HCT116 (cell line): ENCODE measurements around the gene CLCN1. TPM values are rescaled to one million over a fixed set of nuclear protein-coding genes. Genes with fewer than 3 reads are reported as not detected.

Experiments used
- ATAC-seq: fragments of 200-7000 bp; cut with Tn5 transposase; 2 replicates; pipeline ENCODE4 v1.9.1; 2020; ENCODE audit warnings: mild to moderate bottlenecking, moderate library complexity
- BruUV-seq: library from RNA; stranded (reverse); fragments of 400-500 nt; replicated peaks from 2 replicates; lab custom pipeline; 2021; lab: Mats Ljungman, UMichigan
- CTCF ChIA-PET: fragments of 300-600 bp; sonication (Branson Sonifier 250); formaldehyde crosslinking; loops from one replicate; lab custom pipeline; 2021; ENCODE audit warnings: antibody characterized with exemption; lab: Charles Lee
- POLR2A ChIA-PET: fragments of 300-600, 350-600 bp; sonication (Branson Sonifier 250); formaldehyde crosslinking; loops from one replicate; lab custom pipeline; 2021; ENCODE audit warnings: antibody characterized with exemption; lab: Charles Lee
- RAD21 ChIA-PET, 2 experiments: fragments of 300-600 bp; sonication (Branson Sonifier 250); formaldehyde crosslinking; loops; one replicate each; lab custom pipeline; 2023; ENCODE audit warnings: low total read pairs in 2 of 2; ENCODE audit not compliant: uncharacterized antibody in 2 of 2, unreplicated experiment in 2 of 2, low non-redundant PET in 1 of 2; lab: Charles Lee
- DNase-seq: peaks from one replicate; pipeline ENCODE4 v3.0.0-alpha.2; 2010; ENCODE audit warnings: low read depth, low spot score
- H2AFZ ChIP-seq: fragments of 200-600 bp; shearing (Covaris generic), sonication (generic); 2 replicates; pipeline ENCODE4 v1.6.1; 2017; ENCODE audit warnings: low read depth, mixed run types, mixed read lengths, antibody characterized with exemption, low read length; ENCODE audit not compliant: poor library complexity, severe bottlenecking
- H3K27ac ChIP-seq: 2 replicates; pipeline ENCODE4 v1.5.1; 2012; ENCODE audit warnings: low read depth, low read length
- H3K27me3 ChIP-seq: fragments of 200-600 bp; sonication (generic); 2 replicates; pipeline ENCODE4 v1.6.1; 2016; ENCODE audit warnings: mixed run types, low read length, mixed read lengths; ENCODE audit not compliant: insufficient read depth
- H3K36me3 ChIP-seq, 2 experiments: fragments of 200-500 bp in 1 of 2; fragments of 200-600 bp in 1 of 2; sonication (Bioruptor generic) in 1 of 2; sonication (generic) in 1 of 2; 2 replicates each; pipeline versions ENCODE4 v1.5.1 to v1.6.1; 2014 to 2016; ENCODE audit warnings: low read length in 2 of 2, inconsistent platforms in 1 of 2, mixed read lengths in 1 of 2, mixed run types in 1 of 2; ENCODE audit not compliant: insufficient read depth in 2 of 2, control insufficient read depth in 1 of 2
- H3K4me1 ChIP-seq, 2 experiments: fragments of 200-600 bp in 1 of 2; sonication (generic) in 1 of 2; 2 replicates each; pipeline versions ENCODE4 v1.5.1 to v1.6.1; 2012 to 2017; ENCODE audit warnings: low read length in 2 of 2, inconsistent platforms in 1 of 2, mild to moderate bottlenecking in 1 of 2, mixed read lengths in 1 of 2, mixed run types in 1 of 2, moderate library complexity in 1 of 2; ENCODE audit not compliant: insufficient read depth in 2 of 2, control insufficient read depth in 1 of 2
- H3K4me2 ChIP-seq: fragments of 200-600 bp; sonication (generic); 2 replicates; pipeline ENCODE4 v1.6.1; 2017; ENCODE audit warnings: mixed run types, low read length, mixed read lengths
- H3K4me3 ChIP-seq, 2 experiments: fragments of 200-600 bp in 1 of 2; sonication (generic) in 1 of 2; replicated peaks in 1 of 2; 2 replicates each; pipeline ENCODE4 v1.5.1; 2011 to 2016; ENCODE audit warnings: low read length in 2 of 2, control low read depth in 1 of 2, low read depth in 1 of 2, mild to moderate bottlenecking in 1 of 2, mixed read lengths in 1 of 2, mixed run types in 1 of 2
- H3K79me2 ChIP-seq: fragments of 200-600 bp; sonication (generic); 2 replicates; pipeline ENCODE4 v1.6.1; 2017; ENCODE audit warnings: mild to moderate bottlenecking, mixed run types, low read length, moderate library complexity, mixed read lengths; ENCODE audit not compliant: insufficient read depth
- H3K9ac ChIP-seq: fragments of 200-600 bp; sonication (generic); 2 replicates; pipeline ENCODE4 v1.6.1; 2016; ENCODE audit warnings: low read length, mixed read lengths
- H3K9me2 ChIP-seq: fragments of 200-600 bp; sonication (generic), shearing (Covaris generic); 2 replicates; pipeline ENCODE4 v1.6.1; 2017; ENCODE audit warnings: mixed run types, mild to moderate bottlenecking, moderate library complexity; ENCODE audit not compliant: insufficient read depth
- H3K9me3 ChIP-seq, 2 experiments: fragments of 200-500 bp in 1 of 2; fragments of 200-600 bp in 1 of 2; sonication (Bioruptor generic) in 1 of 2; sonication (generic) in 1 of 2; 2 replicates each; pipeline ENCODE4 v1.6.1; 2014 to 2017; ENCODE audit warnings: low read length in 2 of 2, mixed read lengths in 2 of 2, inconsistent platforms in 1 of 2, low read depth in 1 of 2, mild to moderate bottlenecking in 1 of 2, mixed run types in 1 of 2, moderate library complexity in 1 of 2; ENCODE audit not compliant: control insufficient read depth in 1 of 2, insufficient read depth in 1 of 2
- H4K20me1 ChIP-seq: fragments of 200-600 bp; sonication (generic), shearing (Covaris generic); 2 replicates; pipeline ENCODE4 v1.6.1; 2017; ENCODE audit warnings: mixed run types, mild to moderate bottlenecking, moderate library complexity; ENCODE audit not compliant: insufficient read depth
- CEBPB ChIP-seq: IDR thresholded peaks from 2 replicates; pipeline ENCODE4 v1.6.1; 2012; ENCODE audit warnings: low read depth
- EGR1 ChIP-seq: IDR thresholded peaks from 2 replicates; pipeline ENCODE4 v1.6.1; 2012; ENCODE audit warnings: low read depth
- ELF1 ChIP-seq: IDR thresholded peaks from 2 replicates; pipeline ENCODE4 v1.6.1; 2012; ENCODE audit warnings: low read depth, borderline replicate concordance
- EZH2 ChIP-seq: fragments of 200-600 bp; sonication (generic); IDR thresholded peaks from 2 replicates; pipeline ENCODE4 v1.6.1; 2017; ENCODE audit warnings: antibody characterized with exemption, mixed run types
- EZH2phosphoT487 ChIP-seq: fragments of 200-600 bp; IDR thresholded peaks from 2 replicates; pipeline ENCODE4 v1.6.1; 2018; ENCODE audit warnings: antibody characterized with exemption, borderline replicate concordance
- POLR2A ChIP-seq: IDR thresholded peaks from 2 replicates; pipeline ENCODE4 v1.7.0; 2011; ENCODE audit warnings: borderline replicate concordance; ENCODE audit not compliant: insufficient read depth, insufficient read length; ENCODE audit errors: extremely low read depth
- RAD21 ChIP-seq: IDR thresholded peaks from 2 replicates; pipeline ENCODE4 v1.6.1; 2012; ENCODE audit warnings: low read depth, mild to moderate bottlenecking
- SIN3A ChIP-seq: IDR thresholded peaks from 2 replicates; pipeline ENCODE4 v1.6.1; 2012; ENCODE audit warnings: low read depth
- SP1 ChIP-seq: IDR thresholded peaks from 2 replicates; pipeline ENCODE4 v1.6.1; 2012; ENCODE audit warnings: low read depth
- SRF ChIP-seq: IDR thresholded peaks from 2 replicates; pipeline ENCODE4 v1.6.1; 2012; ENCODE audit warnings: low read depth
- ZFX ChIP-seq: fragments of 450-650 bp; IDR thresholded peaks from 2 replicates; pipeline ENCODE4 v1.6.1; 2017
- ZNF274 ChIP-seq: fragments of 200-500 bp; sonication (Bioruptor generic); IDR thresholded peaks from 2 replicates; pipeline ENCODE4 v1.6.1; 2014; ENCODE audit warnings: mild to moderate bottlenecking, low read depth, low read length, inconsistent platforms
- intact Hi-C: fragments of 100-400 bp; cut with micrococcal nuclease; formaldehyde crosslinking; loops from 2 replicates; pipeline ENCODE4 v1.10.0; 2022
- total RNA-seq: library from RNA; stranded (reverse); gene quantifications from one replicate; pipeline ENCODE4 v1.2.1, GENCODE V29; 2021; ENCODE audit not compliant: unreplicated experiment
- TF ChIP-seq, protein P1 (sequence below): IDR thresholded peaks from 2 replicates; pipeline ENCODE4 v1.6.1; 2011; ENCODE audit warnings: mild to moderate bottlenecking, low read length, moderate library complexity; ENCODE audit not compliant: insufficient replicate concordance; ENCODE audit errors: extremely low read depth
- TF ChIP-seq, protein P2 (sequence below): IDR thresholded peaks from 2 replicates; pipeline ENCODE4 v1.6.1; 2012; ENCODE audit warnings: low read depth

Gene CLCN1
- total RNA-seq, 1 experiment from 2014 or later = 0.47 TPM

DNA sequence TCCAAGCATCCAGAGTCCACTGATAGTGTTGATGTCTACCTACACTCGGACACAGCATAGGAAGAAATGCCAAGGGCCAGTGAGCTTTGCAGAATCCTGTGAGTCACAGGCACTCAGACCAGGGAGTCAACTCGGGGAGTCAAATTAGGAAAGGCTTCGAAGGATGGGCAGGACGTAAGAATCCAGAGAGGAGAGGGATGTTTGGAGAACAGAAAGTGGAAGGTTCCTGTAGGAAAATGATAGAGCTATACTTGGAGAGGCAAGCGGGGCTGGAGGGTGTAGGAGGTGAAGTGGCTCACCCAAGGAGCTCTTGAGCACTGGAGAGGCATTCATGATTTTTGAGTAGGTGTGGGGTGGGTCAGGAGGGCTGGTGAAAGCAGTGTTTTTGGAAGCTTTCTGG is 68.2 kb downstream of the CLCN1 start:
- no peaks in the 10 kb centered on the region for H3K9me3 ChIP-seq
- H3K27me3 ChIP-seq = no peaks in the 10 kb centered on the region
- H3K9ac ChIP-seq = no peak overlapping the region
- ChIA-PET RAD21 (no interaction called here), POLR2A (no interaction called here), CTCF (no interaction called here)
- H3K4me2 ChIP-seq = no peak overlapping the region
- intact Hi-C loops = no loop called here
- no peak overlapping the region for H3K4me3 ChIP-seq
- no peak for ATAC-seq
- H3K9me2 ChIP-seq = no peaks in the 10 kb centered on the region
- no peaks in the 10 kb centered on the region for H4K20me1 ChIP-seq
- no peak overlapping the region for H2AFZ ChIP-seq
- no peak for TF ChIP-seq ELF1
- H3K27ac ChIP-seq = no peak overlapping the region
- no peak for DNase-seq
- peaks cover 10 to 21% of the 10 kb centered on the region in 2 experiments for H3K4me1 ChIP-seq
- H3K36me3 ChIP-seq = peaks cover 5 to 27% of the 10 kb centered on the region in 2 experiments; a peak in 3 of 4 replicates
- no TSS peak for BruUV-seq
- peaks cover 77% of the 10 kb centered on the region for H3K79me2 ChIP-seq

DNA sequence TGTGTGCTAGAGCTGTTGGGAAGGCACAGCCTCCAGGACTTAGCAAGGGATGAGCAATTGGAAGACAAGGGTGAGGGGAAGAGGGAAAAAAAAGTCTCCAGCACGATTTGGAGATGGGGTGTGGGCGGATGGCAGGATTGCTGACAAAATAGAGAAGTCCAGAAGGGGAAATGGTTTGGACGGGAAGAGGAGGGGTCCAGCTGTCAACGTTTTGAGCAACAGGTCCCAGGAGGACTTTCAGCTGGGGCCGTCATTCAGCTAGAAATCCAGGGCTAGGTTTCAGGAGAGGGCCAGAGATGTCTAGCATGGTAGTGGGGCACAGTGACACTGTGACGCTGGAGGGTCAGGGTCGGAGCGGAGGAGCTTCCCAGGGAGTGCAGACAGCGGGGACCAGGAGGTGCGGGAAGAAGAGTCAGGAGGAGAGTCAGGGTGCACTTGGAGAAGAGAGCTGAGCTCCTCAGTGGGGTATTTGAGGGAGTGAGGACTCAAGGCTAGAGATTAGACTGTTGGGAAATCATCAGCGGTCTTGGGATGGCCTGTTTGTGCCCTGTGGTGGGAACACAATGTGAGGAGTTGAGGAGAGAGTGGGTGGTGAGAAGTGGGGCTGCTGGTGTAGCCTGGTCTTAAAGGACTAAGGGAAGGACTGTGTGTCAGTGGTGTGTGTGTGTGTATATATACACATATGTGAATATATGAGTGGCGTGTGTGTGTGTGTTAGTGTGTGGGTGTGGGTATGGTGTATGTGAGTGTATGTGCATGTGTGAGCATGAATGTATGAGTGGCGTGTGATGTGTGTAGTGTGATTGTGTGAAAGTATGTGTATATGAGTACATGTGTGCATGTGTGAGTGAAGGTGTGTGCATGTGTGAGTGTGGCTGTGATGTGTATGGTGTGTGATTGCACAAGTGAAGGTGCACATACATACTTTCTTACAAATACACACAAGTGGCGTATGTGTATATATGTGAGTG is 69.0 kb downstream of the CLCN1 start:
- Histone ChIP-seq H3K36me3 (peaks cover 9 to 33% of the 10 kb centered on the region in 2 experiments; a peak in 3 of 4 replicates), H3K79me2 (peaks cover 72% of the 10 kb centered on the region), H3K4me1 (peaks cover 2 to 13% of the 10 kb centered on the region in 2 experiments), H3K27me3 (no peaks in the 10 kb centered on the region), H4K20me1 (no peaks in the 10 kb centered on the region), H3K9ac (no peak overlapping the region), H3K9me2 (no peaks in the 10 kb centered on the region), H3K9me3 (no peaks in the 10 kb centered on the region), H3K27ac (no peak overlapping the region), H3K4me3 (no peak overlapping the region), H2AFZ (no peak overlapping the region), H3K4me2 (no peak overlapping the region)
- intact Hi-C loops = no loop called here
- RAD21 ChIA-PET = no interaction called here
- no TSS peak for BruUV-seq
- no peak for ATAC-seq
- POLR2A ChIA-PET = no interaction called here
- CTCF ChIA-PET = no interaction called here
- DNase-seq = no peak
- TF ChIP-seq, protein P1, sequence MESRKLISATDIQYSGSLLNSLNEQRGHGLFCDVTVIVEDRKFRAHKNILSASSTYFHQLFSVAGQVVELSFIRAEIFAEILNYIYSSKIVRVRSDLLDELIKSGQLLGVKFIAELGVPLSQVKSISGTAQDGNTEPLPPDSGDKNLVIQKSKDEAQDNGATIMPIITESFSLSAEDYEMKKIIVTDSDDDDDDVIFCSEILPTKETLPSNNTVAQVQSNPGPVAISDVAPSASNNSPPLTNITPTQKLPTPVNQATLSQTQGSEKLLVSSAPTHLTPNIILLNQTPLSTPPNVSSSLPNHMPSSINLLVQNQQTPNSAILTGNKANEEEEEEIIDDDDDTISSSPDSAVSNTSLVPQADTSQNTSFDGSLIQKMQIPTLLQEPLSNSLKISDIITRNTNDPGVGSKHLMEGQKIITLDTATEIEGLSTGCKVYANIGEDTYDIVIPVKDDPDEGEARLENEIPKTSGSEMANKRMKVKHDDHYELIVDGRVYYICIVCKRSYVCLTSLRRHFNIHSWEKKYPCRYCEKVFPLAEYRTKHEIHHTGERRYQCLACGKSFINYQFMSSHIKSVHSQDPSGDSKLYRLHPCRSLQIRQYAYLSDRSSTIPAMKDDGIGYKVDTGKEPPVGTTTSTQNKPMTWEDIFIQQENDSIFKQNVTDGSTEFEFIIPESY = no peak
- TF ChIP-seq, protein P2, sequence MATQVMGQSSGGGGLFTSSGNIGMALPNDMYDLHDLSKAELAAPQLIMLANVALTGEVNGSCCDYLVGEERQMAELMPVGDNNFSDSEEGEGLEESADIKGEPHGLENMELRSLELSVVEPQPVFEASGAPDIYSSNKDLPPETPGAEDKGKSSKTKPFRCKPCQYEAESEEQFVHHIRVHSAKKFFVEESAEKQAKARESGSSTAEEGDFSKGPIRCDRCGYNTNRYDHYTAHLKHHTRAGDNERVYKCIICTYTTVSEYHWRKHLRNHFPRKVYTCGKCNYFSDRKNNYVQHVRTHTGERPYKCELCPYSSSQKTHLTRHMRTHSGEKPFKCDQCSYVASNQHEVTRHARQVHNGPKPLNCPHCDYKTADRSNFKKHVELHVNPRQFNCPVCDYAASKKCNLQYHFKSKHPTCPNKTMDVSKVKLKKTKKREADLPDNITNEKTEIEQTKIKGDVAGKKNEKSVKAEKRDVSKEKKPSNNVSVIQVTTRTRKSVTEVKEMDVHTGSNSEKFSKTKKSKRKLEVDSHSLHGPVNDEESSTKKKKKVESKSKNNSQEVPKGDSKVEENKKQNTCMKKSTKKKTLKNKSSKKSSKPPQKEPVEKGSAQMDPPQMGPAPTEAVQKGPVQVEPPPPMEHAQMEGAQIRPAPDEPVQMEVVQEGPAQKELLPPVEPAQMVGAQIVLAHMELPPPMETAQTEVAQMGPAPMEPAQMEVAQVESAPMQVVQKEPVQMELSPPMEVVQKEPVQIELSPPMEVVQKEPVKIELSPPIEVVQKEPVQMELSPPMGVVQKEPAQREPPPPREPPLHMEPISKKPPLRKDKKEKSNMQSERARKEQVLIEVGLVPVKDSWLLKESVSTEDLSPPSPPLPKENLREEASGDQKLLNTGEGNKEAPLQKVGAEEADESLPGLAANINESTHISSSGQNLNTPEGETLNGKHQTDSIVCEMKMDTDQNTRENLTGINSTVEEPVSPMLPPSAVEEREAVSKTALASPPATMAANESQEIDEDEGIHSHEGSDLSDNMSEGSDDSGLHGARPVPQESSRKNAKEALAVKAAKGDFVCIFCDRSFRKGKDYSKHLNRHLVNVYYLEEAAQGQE = no peak
- TF ChIP-seq SP1 (no peak), ELF1 (no peak), SIN3A (no peak), CEBPB (no peak), SRF (no peak), EGR1 (no peak), POLR2A (no peak), EZH2 (no peak), ZFX (no peak), RAD21 (no peak), ZNF274 (no peak), EZH2phosphoT487 (no peak)
